D341Med (cell line): ENCODE results near the gene DENND2D.

ENCODE experiments used
- DNase-seq: peaks from one replicate; pipeline ENCODE4 v3.0.0; 2012; ENCODE audit warnings: low spot score

The DENND2D gene, protein sequence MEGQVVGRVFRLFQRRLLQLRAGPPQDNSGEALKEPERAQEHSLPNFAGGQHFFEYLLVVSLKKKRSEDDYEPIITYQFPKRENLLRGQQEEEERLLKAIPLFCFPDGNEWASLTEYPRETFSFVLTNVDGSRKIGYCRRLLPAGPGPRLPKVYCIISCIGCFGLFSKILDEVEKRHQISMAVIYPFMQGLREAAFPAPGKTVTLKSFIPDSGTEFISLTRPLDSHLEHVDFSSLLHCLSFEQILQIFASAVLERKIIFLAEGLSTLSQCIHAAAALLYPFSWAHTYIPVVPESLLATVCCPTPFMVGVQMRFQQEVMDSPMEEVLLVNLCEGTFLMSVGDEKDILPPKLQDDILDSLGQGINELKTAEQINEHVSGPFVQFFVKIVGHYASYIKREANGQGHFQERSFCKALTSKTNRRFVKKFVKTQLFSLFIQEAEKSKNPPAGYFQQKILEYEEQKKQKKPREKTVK

DNA sequence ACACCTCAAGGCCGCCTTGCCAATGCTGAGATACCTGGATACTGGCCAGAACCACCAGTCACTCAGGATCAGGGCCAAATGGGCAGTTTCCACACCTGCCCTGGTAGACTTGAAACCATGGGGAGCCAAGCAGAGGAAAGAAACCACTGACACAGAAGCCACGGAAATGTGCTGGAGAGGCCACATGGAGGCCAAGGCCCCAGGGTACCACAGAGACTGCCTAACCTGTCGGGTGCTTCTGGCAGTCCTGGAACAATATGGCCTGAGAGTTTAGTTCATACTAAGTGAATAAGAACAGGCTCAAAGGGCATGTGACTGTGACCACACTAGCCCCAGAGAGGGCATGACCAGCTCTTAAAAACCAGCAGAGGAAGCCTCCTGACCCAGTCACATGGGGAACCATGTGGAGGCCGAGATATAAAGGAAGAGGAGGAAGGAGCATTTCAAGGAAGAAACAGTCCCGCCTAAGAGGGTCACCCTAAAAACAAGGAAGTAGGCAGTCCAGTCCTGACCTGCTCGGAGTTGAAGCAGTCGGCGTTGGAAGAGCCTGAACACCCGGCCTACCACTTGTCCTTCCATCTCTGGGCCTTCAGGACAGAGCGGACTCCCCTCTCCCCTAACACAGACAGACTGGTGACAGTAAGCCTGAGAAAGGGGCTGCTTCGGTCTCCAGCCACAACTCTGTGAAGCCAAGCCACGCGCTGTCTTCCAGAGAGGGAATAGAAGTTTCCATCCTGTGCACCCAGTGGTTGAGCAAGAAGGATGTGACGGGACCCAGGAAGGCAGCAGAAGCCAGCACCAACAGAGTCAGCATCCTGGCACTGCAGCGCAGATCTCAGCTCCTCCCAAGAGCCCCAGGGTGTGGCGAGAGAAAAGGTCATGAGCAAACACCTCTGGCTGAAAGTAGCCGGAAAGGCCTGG lies at the start of gene DENND2D:
DENND2D (minus strand) TSS at position 766 of the 921 bp plus-strand sequence; CDS start at position 579, 187 bp downstream.
- DNase-seq = no peak

DNA sequence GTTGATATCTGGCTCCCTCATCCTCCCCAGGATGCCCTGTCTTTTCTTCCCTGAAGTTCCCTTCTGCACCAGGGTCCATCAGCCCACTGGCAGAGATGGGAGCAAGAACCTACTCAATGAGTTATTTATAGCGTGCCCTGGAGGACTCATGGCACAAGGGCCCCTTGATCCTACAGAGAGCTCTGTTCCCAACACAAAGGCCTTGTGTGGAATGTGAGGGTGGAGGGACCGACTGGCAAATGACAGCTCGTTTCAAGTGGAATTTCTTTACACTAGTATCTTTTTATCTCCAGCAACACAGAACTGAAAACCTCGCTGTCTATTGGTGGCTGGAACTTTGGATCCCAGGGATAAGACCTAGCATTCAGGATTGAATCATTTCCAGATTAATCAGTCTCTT lies 49.5 kb upstream of the DENND2D start:
- DNase-seq = no peak

DNA sequence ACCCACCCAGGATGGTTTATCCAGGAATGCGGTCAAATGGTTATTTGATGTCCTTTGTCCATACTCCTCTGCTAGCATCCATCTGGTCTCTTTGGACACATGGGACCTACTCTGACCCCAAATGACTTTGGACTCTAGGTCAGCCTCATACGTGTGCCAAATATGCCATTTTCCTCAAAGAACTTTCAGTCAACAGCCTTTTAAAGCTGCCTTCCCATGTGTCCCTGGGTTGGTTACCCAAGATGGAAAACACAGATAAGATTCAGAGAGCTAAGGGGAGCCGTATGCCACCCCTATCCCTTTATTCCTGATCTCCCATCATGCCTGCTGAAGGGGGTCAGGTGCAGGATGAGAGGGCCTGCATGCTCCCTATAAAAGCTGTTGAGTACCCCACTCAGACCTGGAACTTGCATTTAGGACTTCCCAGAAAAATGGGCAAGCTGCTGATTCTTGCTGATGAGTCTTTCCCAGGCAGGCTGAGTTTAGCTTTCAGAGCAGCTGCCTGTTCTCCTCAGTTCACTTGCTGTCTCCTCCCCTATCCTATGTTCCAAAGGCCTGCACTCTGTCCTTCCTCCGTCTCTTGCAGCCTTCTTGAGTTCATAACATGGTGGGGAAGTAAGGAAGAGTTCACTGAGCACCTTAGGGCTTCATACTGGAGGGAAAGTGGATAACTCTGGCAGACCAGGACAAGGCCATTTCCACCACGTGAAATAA lies 46.8 kb upstream of the DENND2D start:
- no peak for DNase-seq

DNA sequence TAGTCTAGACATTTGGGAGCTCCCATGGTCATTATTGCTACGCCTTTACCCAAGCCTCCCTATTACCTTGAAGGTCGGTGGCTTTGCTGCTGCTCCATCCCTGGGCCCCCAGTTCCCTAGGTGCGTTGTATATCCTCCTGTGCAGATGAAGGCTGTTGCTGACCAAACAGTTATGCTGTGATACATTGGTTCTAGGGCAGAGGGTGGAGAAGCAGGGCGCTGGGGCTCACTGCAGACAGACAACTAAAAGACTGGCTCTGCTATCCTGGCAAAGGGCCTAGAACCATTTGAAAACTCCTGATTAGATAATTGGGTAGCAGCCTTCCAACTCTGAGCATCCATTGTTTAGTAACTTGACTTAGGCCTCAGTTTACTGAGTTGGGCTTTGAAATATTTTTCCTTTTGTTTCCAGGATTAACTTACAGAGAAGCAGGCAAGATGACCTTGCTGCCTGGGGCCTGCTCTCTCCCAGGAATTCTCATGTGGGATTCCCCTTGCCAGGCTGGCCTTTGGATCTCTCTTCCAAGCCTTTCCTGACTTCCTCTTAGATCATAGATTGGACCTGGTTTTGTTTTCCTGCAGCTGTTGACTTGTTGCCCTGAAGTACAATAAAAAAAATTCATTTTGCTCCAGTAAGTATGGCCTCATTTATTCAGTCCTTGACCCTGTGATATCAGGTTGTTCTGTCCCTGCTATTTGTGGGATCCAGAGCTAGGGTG lies 42.5 kb upstream of the DENND2D start:
- DNase-seq = no peak

DNA sequence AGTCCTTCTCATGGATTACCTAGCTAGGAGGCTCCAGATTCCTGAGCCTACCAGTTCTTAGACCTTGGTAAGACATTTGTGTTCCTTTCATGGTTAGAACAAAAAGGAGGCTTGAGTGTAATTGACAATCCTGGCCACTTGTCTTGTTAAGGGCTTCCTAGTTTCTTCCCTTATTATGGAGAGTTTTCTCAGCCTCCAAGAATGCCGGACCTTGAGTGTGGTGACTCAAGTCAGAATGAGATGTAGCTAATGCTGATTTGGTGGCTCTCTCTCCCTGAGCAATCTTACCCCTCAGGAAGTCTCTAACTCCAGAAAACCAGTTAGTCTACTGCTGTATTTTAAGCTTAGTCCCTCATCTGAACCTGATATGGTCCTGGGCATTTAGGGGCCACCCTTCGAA lies 41.4 kb upstream of the DENND2D start:
- no peak for DNase-seq

DNA sequence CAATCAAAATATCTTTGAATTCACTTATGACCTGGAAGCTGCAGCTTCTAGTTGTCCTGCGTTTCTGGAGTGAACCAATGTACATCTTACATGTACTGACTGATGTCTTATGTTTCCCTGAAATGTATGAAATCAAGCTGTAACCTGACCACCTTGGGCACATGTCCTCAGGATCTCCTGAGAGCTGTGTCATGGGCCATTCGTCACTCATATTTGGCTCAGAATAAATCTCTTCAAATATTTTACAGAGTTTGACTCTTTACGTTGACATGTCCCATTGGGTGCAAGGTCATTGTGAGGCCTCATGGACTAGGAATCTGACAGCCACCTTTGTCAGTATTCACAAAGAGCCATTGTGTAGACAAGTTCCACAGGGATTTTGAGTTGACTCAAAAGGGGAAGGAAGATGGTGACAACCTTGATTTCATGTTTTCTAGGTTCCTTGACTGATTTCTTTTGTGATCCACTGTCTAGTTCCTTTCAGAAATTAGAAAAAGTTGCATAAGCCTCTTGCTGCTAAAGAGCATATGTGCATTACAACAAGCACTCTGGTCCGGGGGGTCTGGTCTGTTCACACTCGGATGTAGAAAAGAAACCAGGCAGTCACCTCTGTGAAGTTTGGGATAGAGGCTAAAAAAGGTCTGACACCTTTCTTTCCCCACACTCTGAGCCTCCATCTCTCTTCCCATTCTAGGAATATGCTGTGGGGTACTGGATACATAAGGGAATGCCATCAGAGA lies 37.8 kb upstream of the DENND2D start:
- DNase-seq = no peak

DNA sequence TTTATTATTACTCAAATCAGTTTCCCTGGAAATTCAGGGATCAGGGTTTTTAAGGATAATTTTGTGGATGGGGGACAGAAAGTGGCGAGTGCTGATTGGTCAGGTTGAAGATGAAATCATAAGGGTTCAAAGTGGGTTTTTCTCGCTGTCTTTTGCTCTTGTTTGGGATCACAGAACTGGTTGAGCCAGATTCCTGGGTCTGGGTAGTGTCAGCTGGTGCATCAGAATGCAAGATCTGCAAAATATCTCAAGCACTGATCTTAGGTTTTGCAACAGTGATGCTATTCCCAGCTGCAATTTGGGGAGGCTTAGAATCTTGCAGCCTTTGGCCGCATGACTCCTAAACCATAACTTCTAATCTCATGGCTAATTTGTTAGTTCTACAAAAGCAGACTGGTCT lies 36.4 kb upstream of the DENND2D start:
- DNase-seq = no peak

DNA sequence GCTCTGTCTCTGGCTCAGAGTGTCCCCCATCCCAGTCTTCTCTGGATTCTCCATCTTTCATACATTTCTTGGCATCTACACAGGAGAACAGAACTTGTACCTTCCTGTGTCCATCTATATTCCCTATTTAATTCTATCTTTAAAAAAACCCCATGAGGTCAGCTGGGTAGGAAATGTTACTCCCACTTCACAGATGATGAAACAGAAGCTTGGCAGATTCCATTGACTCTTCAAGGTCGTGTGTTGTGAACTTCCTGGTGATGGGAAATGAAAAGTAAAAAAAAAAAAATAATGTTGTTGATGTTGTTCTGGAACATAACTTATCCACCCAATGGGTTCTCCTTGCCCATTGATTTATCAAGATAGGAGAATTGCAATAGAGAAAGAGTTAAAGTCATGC lies 35.9 kb upstream of the DENND2D start:
- no peak for DNase-seq

DNA sequence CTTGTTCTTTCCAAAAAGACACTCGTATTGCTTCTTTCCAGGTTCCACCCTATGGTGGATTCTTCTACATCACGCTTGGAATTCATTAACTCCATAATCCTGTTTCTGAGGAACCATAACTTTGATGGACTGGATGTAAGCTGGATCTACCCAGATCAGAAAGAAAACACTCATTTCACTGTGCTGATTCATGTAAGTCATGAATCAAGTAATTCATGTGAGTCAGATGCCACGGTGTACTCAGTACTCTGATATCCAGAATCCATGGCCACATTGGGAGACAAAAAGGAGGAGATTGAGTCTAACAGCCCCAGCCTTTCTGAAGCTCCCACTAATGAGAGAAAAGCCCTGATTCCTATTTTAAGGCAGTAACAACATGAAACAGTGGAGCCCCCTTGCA lies 34.4 kb upstream of the DENND2D start:
- DNase-seq = no peak

DNA sequence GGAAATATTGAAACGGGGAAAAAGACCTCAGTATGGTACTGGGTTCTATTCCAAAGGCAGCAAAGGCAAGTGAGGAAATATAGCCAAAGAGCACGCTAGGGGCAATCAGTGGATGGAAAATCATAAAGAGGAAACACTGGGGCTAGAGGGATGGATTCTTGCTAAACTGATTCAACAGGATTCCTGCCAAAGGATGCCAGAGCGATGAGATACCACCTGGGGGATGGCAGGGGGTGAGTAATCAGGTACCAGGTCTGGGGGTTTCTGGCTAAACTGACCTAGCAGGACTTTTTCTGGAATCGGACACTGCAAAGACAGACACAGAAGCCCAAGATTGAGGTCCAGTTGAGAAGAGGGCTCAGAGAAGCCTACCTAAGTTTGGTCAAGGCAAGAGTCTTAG lies 33.8 kb upstream of the DENND2D start:
- no peak for DNase-seq

DNA sequence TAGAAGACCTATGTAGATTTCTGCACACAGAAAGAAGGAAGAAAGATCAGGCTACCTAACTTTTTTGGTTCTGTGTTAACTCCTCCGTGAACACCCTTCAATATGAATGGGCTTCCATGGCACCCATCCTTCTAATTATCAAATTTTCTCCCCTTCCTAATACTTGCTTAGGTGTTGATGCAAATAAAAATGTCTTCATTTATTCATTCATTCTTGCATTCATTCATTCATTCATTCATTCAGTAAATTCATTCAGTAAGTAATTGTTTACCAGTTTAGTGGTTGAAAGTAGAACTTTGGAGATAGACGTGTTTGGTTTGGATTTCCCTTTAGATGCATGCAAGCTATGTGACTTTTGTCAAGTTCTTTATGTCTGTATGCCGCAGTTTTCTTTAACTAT lies 31.7 kb upstream of the DENND2D start:
- DNase-seq = no peak

DNA sequence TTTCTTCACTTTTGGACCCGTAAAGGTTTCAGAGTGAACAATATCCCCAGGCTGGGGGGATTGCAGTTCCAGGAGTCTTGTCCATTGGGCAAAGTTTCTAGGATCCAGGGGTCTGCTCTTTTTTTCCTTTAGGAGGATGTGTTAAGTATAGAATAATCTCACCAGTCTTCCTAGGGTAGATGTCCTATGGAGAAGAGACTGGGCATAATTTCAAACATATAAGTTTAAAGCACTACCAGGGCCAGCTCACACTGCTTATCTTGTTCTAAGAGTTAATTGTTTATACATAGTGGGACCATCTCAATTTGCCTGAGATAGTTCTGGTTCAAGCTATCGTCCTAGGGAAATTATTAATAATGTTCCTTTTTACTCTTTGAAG lies 28.3 kb upstream of the DENND2D start:
- DNase-seq = no peak

DNA sequence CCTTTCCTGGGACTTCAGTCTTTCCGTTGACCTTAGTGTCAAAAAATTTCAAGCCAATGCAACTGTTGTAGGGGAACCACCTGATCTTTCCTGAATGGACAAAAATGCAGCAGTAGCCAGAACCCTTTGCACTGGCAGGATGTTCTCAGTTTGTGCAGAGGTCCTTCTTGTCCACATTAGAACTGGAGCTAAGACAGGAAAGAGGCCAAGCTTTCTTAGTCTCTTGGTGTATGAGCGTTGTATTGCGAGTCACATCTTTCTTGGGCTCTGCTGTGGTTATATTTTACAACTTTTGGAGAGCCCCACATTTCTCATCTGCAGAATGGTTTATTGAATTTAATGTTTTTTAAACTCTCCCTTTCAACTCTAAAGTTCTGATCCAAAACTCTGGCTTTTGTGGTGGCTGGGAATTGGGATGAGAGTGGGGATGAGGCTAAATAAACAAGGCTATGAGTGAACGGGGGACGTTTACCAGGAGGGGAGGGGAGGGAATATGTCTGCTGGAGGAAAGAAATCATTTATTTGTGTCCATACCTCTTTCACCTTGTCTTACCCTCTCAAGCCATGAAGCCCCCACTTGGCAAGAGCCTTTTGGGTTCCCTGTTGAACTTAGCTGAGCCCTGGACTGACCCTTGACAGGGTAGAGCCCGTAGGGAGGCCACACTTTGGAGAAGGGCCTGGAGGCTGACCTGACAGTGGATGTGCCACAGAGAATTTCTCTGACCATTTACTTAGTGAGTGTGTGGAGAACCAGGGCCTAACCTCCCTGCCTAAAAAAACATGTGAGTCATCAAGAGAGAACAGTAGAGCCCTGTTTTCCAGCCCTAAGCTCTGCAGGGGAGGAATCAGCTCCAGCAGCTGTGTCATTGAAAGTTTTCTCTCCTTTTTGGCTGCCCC lies 27.7 kb upstream of the DENND2D start:
- no peak for DNase-seq

DNA sequence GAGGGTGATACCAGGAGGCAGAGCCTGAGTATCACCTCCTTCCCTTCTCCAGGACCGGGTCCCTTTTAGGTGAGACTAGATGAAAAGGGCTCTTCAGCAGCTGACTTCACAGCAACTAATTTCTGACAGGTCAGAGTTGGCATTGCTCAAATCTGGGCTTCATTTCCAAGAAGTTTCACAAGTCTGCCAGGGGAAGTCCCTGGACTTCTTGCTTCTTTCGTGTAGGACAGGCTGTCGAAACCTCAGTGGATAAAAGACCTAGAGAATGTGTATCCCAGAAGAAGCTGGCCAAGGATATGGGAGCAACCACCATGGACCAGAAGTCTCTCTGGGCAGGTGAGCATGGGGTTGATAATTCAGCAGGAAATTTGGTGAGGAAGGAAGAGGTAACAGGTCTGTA lies 27.0 kb upstream of the DENND2D start, which contains the start of gene CHI3L2:
CHI3L2 (plus strand) TSS at position 280 of the 400 bp plus-strand sequence; CDS start at position 297, 17 bp downstream.
- no peak for DNase-seq

DNA sequence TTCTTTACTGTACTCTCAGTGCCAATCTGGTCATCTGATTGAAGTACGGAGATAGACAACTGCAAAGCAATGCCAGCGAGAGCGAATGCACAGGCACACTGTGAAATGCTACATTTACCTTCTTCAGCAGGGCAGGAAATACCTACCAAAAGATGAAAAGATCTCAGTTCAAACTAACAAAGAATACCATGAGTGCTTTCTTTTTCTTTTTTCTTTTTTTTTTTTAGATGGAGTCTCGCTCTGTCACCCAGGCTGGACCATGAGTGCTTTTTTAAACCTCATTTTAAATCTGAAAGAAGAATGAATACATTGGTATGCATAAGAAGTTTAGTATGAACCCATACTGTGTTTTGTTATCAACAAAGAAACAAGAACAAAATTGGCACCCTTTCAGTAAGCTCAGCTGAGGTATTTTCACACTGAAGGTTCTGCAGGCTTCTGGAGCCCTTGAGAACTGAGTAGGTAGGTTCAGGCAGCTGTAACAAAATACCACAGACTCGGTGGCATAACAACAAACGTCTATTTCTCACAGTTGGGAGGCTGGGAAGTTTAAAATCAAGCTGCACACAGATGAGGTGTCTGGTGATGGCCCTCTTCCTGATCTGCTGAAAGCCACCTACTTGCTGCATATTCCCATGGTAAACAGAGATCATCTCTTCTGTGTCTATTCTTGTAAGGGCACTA lies 25.4 kb upstream of the DENND2D start:
- DNase-seq = no peak

DNA sequence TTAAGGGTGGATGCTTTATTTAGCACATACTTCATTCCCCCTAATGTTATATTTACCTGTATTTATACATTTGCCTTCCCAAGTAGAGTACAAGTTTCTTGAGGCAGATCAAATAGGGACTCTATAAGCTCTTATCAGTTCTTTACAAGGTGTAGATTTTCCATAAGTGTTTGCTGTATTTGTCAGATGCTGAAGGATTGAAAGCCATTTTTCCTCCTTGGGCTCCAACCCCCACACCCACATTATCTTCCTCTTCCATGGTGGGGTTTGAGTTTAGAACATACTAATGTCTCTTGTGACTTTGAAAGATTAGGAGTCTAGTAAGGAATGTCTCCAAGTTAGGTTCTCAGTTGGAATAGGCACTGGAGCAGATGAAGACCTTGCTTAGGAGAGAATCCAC lies 24.6 kb upstream of the DENND2D start:
- no peak for DNase-seq

DNA sequence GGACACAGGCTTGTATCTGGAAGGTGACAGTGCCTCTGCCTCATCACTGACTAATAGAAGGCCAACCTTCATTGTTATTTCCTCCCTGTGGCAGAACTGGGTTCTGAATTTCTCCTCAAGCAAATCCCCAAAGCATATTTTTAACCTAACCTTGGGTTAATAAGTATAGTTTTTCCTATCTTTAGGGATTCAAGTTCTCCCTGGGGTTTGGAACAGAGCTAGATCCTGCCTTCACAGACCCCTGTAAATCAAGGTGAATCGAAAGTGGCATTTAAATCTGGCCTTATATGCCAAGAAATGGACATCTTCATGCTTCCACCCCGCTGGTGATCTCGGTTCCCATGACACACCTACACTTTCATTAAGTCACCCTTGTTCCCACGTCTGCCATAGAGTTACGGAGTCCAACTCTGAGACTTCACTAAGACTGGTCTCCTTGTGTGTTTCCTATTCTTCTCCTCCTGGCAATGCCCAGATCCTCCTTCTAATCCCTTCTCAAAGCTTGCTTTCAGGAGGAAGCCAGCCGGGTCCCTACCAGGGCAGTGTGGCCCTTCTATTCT lies 22.8 kb upstream of the DENND2D start:
- DNase-seq = no peak

DNA sequence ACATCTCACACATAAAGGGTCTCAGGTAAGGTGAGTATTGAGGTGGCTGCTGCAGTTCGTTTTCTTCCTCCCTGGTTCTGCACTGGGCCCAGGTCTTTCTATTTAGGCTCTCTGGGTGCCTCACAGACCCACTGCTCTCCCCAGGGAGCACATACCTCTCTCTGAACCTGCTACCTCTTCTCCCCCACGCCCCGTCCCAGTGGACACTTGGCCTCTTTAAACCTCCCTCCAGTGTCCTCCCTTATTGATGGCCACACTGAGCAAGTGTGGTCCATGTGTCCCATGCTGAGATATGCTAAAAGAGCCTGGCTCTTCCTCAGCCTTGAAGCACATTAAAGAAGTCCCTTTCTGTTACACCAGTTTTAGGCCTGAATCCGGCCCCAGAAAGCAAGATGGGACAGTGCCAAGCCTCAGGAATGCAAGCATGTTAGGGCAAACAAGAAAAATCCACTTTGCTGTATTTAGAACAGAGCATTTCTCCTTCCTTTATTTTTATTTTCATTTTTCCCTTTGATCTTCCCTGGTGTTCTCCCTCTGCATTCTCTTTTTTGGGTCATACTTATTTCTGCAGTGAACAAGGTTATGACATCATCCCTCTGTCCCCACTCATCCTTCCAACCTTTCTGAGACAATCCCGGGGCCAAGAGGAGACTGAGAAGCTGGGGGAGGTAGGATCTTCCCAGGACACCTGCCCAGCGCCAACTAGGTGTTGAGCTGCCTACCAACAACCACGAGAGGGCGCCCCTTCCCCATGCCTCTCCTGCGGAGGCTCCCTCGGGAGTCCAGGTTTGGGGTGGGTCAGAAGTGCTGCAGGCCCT lies 22.1 kb upstream of the DENND2D start:
- peak; percentile 82 for DNase-seq
